ENCODE data around the gene ZNF385B. TPM values are rescaled to one million over a fixed set of nuclear protein-coding genes. Genes with fewer than 3 reads are reported as not detected.
"Not testable (repeated sequence)": the region's sequence is repeated elsewhere in the genome, so short reads cannot be mapped to it uniquely, and the experiment has no call there.

ZNF385B gene
- total RNA-seq, 4 donors from 2014 or later, result 0.74 to 4.6 (median 0.82) TPM; not detected in 1

DNA sequence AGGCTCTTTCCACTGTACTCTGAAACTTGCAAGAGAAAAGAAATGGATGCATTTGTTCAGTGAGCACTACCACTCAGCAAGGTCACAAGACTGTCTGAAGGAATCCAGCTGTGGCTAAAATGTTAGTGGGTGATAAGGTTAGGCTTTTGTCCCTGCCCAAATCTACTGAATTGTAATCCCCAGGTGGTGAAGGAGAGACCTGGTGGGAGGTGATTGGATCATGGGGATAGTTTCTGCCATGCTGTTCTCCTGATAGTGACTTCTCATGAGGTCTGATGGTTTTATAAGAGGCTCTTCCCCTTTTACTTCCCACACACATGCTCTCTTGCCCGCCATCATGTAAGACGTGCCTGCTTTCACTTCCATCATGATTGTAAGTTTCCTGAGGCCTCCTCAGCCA lies 68.2 kb downstream of the ZNF385B start:
- TF ChIP-seq, protein P1, sequence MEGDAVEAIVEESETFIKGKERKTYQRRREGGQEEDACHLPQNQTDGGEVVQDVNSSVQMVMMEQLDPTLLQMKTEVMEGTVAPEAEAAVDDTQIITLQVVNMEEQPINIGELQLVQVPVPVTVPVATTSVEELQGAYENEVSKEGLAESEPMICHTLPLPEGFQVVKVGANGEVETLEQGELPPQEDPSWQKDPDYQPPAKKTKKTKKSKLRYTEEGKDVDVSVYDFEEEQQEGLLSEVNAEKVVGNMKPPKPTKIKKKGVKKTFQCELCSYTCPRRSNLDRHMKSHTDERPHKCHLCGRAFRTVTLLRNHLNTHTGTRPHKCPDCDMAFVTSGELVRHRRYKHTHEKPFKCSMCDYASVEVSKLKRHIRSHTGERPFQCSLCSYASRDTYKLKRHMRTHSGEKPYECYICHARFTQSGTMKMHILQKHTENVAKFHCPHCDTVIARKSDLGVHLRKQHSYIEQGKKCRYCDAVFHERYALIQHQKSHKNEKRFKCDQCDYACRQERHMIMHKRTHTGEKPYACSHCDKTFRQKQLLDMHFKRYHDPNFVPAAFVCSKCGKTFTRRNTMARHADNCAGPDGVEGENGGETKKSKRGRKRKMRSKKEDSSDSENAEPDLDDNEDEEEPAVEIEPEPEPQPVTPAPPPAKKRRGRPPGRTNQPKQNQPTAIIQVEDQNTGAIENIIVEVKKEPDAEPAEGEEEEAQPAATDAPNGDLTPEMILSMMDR (IDR thresholded peaks at IDR 0.05), result no peak
- ATAC-seq (ENCODE audit: low FRiP score) (no peak), DNase-seq (ENCODE audit: low spot score) (no peak)

DNA sequence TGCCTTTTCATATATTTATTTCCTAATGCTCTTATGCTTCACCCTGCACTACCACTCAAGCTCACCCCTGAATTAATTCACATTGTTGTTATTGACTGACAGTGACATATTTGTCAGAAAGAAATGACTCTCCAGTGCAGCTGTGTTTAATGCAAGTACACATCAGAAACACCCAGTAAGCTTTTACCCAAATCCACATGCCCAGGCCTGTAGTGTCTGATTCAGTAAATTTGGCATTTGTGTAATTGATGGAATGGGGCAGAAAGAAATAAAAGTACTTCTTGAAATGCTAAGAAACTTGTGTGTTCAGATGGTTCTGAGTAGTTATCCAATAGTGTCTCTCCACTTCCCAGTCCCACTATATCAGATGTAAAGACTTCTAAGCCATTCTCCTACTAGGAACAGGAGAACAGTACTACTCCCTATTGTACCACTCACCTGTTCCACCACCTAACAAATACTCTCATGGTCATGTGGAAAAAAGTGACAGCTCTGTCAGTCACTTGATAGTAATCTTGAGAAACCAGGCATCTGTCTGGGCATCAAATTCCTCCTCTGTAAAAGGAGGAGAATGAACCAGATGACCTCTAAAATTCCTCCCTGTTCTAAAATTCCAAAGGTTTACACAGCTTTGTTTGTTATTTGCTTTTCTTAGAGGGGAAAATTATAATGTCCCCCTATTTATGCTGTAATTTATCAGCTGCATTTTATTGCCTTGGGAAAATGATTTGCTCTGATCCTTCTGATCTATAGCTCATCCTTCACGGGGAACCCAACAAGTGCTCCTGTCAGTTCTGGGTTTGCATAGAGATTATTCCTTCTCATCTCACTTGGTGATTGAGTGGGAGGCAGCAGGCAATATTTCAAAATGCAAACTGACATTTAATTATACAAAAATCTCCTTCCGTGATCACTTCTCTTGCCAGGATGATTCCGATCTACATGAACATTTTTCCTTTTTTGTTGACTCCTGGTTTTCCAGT lies 70.9 kb downstream of the ZNF385B start:
- ATAC-seq (ENCODE audit: low FRiP score) (no peak), DNase-seq (ENCODE audit: low spot score) (no peak)
- TF ChIP-seq, protein P1 (IDR thresholded peaks at IDR 0.05), result no peak

DNA sequence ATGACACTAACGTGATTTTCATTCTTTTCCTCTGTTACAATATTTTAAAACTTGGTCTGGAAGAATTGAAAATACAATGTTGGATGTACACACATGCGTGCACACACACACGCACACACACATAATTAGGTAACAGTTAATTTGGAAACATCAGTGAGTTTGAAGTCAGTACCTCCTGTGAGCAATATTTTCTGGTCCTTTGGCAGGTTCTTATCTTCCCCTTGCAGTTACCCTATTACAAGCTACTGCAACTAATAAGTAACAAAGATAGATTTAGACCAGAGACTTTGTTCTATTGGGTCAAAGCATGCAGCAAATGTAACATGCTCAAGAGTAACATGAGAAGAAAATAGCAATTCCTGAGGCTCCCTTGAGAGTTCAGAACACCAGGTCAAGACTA lies 73.3 kb downstream of the ZNF385B start:
- no peak for ATAC-seq (ENCODE audit: low FRiP score)
- TF ChIP-seq, protein P1 (IDR thresholded peaks at IDR 0.05), result no peak
- DNase-seq (ENCODE audit: low spot score), result no peak

DNA sequence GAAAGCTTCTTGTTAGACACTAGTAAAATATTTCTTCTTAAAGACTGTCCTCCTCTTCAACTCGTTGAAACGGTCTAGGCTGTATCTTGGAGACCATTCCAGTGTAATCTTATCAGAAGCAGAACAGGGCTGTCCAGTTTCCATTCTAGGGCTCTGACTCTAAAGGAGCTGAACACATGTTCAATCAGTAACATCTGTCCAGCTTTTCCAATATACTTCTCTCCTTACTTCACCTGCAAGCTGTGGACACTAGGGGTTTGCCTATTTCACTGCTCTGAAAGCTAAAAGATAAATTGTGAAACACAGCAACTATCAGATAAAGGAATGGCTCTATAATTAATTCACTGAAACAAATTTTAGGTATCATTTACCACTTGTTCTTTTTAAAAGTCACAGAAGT lies 73.8 kb downstream of the ZNF385B start:
- TF ChIP-seq, protein P1 (IDR thresholded peaks at IDR 0.05), result no peak
- ATAC-seq (ENCODE audit: low FRiP score) (no peak), DNase-seq (ENCODE audit: low spot score) (no peak)

DNA sequence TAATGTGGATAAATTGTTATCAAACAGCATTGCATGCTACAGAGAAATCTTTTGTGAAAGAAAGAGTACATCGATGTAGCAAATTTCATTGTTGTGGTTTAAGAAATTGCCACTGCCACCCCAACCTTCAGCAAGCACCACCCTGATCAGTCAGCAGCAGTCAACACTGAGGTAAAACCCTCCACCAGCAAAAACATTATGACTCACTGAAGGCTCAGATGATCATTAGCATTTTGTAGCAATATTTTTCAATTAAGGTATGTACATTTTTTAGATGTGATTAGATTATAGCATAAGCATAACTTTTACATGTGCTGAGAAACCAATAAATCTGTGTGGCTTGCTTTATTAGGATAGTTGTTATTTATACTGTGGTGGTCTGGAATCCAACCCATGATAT lies 75.5 kb downstream of the ZNF385B start:
- TF ChIP-seq, protein P1 (IDR thresholded peaks at IDR 0.05), result no peak
- no peak for DNase-seq (ENCODE audit: low spot score)
- ATAC-seq (ENCODE audit: low FRiP score), result no peak

DNA sequence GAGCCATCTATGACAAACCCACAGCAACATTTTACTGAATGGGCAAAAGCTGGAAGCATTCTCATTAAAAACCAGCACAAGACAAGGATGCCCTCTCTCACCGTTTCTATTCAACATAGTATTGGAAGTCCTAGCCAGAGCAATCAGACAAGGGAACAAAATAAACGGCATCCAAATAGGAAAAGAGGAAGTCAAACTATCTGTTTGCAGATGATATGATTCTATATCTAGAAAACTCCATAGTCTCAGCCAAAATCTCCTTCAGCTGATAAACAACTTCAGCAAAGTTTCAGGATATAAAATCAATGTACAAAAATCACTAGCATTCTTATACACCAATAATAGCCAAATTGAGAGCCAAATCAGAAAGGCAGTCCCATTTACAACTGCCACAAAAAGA lies 79.1 kb downstream of the ZNF385B start:
- DNase-seq (ENCODE audit: low spot score); ATAC-seq (ENCODE audit: low FRiP score): not testable (repeated sequence)

DNA sequence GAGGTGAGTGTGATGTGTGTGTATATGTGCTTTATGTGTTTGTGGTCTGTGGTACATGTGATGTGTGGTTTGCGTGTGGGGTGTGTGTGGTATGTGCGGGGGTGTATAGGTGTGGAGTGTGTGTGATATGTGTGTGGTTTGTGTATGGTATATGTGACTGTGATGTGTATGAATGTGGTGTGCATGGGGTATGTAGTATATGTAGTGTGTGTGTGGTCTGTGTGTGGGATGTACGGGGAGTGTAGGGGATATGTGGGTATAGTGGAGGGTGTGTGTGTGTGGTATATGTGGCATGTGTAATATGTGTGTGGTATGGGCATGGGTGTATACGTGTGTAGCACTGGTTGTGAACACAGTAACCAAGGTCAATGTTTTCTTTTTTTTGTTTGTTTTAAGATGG lies 87.4 kb downstream of the ZNF385B start:
- TF ChIP-seq, protein P1 (IDR thresholded peaks at IDR 0.05), result no peak
- DNase-seq (ENCODE audit: low spot score) (no peak), ATAC-seq (ENCODE audit: low FRiP score) (no peak)

Measured in omental fat pad (tissue), 4 donors.